AG04449 (cell line): Measurements from ENCODE around the gene R3HCC1L.

Experiments
- CTCF ChIA-PET: fragments of 350-600 bp; formaldehyde crosslinking; extraction: SDS; loops from one replicate; lab custom pipeline; 2021; ENCODE audit warnings: antibody characterized with exemption; lab: Yijun Ruan, JAX
- POLR2A ChIA-PET: fragments of 400-600, 350-600 bp; formaldehyde crosslinking; extraction: SDS; loops from one replicate; lab custom pipeline; 2020; ENCODE audit warnings: antibody characterized with exemption, inconsistent platforms; lab: Yijun Ruan, JAX
- DNase-seq: peaks from one replicate; pipeline ENCODE4 v3.0.0-alpha.2; 2010; ENCODE audit warnings: low read depth, low spot score
- H3K4me3 ChIP-seq: 2 replicates; pipeline ENCODE4 v1.5.1; 2011; ENCODE audit warnings: low read depth, mild to moderate bottlenecking, control low read depth, low read length
- CTCF ChIP-seq: IDR thresholded peaks from one replicate; pipeline ENCODE4 v1.5.1; 2011; ENCODE audit warnings: mild to moderate bottlenecking, moderate library complexity, low read length, control low read depth, inconsistent platforms; ENCODE audit not compliant: insufficient read depth; ENCODE audit errors: missing control alignments

Gene R3HCC1L

GRCh38 chr10:98292971-98293370 is 158.5 kb downstream of the R3HCC1L start:
- no peak for DNase-seq
- ChIA-PET CTCF (interaction anchor here (1.4 to 6.5 kb wide), 3 partner anchors 17 to 102 kb away, joined by 3 to 47 read pairs (median 9); no protein-coding TSS in a partner anchor), POLR2A (interaction anchor here (1.5 kb wide), 1 partner anchor 101 kb away, joined by 7 read pairs; no protein-coding TSS in a partner anchor)
- H3K4me3 ChIP-seq, result no peak overlapping the region
- no peak for TF ChIP-seq CTCF

- TF ChIP-seq CTCF, result no peak
- POLR2A ChIA-PET, result interaction anchor here (1.1 to 1.5 kb wide), 2 partner anchors 15 to 101 kb away, joined by 7 to 9 read pairs; no protein-coding TSS in a partner anchor
- no peak for DNase-seq
- CTCF ChIA-PET, result interaction anchor here (1.1 to 6.5 kb wide), 5 partner anchors 16 to 104 kb away, joined by 3 to 47 read pairs (median 3); no protein-coding TSS in a partner anchor
- H3K4me3 ChIP-seq, result no peak overlapping the region
Observed at GRCh38 chr10:98293550-98294269, 159.3 kb downstream of the R3HCC1L start.

- DNase-seq, result no peak
- CTCF ChIA-PET, result interaction anchor here (1.1 to 6.5 kb wide), 5 partner anchors 15 to 103 kb away, joined by 3 to 47 read pairs (median 4); no protein-coding TSS in a partner anchor
- no peak for TF ChIP-seq CTCF
- no peak overlapping the region for H3K4me3 ChIP-seq
- POLR2A ChIA-PET, result interaction anchor here (1.1 to 1.5 kb wide), 2 partner anchors 15 to 100 kb away, joined by 7 to 9 read pairs; no protein-coding TSS in a partner anchor
Observed at GRCh38 chr10:98294270-98294627, 159.8 kb downstream of the R3HCC1L start.
